ENCODE results near the gene LHX8.

LHX8 gene

GRCh38 chr1:75208862-75209261 is 74.7 kb downstream of the LHX8 start:
- no peak for DNase-seq

Measured in stimulated activated CD4-positive, alpha-beta T cell treated with anti-CD3 and anti-CD28 coated beads, Interleukin-4, amount 100 ng/mL, for 24 hours (primary cell).